ENCODE data around the gene ARMC2. TPM values are rescaled to one million over a fixed set of nuclear protein-coding genes. Genes with fewer than 3 reads are reported as not detected.

Gene ARMC2
- total RNA-seq, 4 donors from 2014 or later = 2.2 to 15.3 (median 7.8) TPM

- no peak for TF ChIP-seq CTCF (IDR thresholded peaks at IDR 0.05)
- no peak for ATAC-seq (ENCODE audit: low FRiP score)
- no peak for DNase-seq (ENCODE audit: low spot score)
These were observed 110.9 kb downstream of the ARMC2 start for GRCh38 chr6:108958900-108959770.

- DNase-seq (ENCODE audit: low spot score) (no peak), ATAC-seq (ENCODE audit: low FRiP score) (peak; percentile 33)
- no peak for TF ChIP-seq CTCF (IDR thresholded peaks at IDR 0.05)
These were observed 111.9 kb downstream of the ARMC2 start for GRCh38 chr6:108959972-108960582.

DNA sequence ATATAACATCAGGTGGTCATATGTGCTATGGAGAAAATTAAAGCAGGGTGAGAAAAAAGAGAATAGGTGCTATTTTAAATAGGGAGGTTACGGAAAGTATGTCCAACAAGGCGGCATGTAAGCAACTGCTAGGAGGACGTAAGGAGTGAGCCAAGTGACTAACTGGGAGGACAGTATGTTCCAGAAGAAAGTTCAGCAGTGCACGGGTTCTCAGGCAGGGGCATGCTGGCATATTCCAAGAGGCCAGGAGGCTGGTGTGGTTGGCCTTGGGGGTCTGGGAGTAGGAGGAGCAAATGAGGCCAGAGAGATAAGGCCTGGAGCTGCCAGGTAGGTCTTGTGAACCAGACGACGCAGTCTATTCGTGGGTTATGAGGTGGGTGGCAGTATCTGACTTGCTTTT is 112.4 kb downstream of the ARMC2 start:
- no peak for DNase-seq (ENCODE audit: low spot score)
- ATAC-seq (ENCODE audit: low FRiP score) = no peak
- no peak for TF ChIP-seq CTCF (IDR thresholded peaks at IDR 0.05)

GRCh38 chr6:108961077-108961476 is 112.9 kb downstream of the ARMC2 start:
- DNase-seq (ENCODE audit: low spot score) (no peak), ATAC-seq (ENCODE audit: low FRiP score) (no peak)
- TF ChIP-seq CTCF (IDR thresholded peaks at IDR 0.05) = no peak

GRCh38 chr6:108961985-108962384 is 113.8 kb downstream of the ARMC2 start:
- DNase-seq (ENCODE audit: low spot score) = no peak
- no peak for TF ChIP-seq CTCF (IDR thresholded peaks at IDR 0.05)
- no peak for ATAC-seq (ENCODE audit: low FRiP score)

GRCh38 chr6:108966251-108966650 is 118.0 kb downstream of the ARMC2 start:
- no peak for TF ChIP-seq CTCF (IDR thresholded peaks at IDR 0.05)
- no peak for ATAC-seq (ENCODE audit: low FRiP score)
- no peak for DNase-seq (ENCODE audit: low spot score)

Measured in omental fat pad (tissue), 4 donors.